OCI-LY3 (cell line): ENCODE results near the gene DNAJC15.
"Not testable (repeated sequence)": the region's sequence is repeated elsewhere in the genome, so short reads cannot be mapped to it uniquely, and the experiment has no call there.

Experiments
- CTCF ChIP-seq: fragments of 200-600, 300-600 bp; sonication (generic); IDR thresholded peaks from 2 replicates; pipeline ENCODE4 v1.5.1; 2014; ENCODE audit warnings: antibody characterized with exemption, low read length, low read depth
- EZH2phosphoT487 ChIP-seq: fragments of 200-600 bp; shearing (Covaris generic); IDR thresholded peaks from 2 replicates; pipeline ENCODE4 v1.6.1; 2018; ENCODE audit warnings: antibody characterized with exemption, mixed run types, low read depth

DNA sequence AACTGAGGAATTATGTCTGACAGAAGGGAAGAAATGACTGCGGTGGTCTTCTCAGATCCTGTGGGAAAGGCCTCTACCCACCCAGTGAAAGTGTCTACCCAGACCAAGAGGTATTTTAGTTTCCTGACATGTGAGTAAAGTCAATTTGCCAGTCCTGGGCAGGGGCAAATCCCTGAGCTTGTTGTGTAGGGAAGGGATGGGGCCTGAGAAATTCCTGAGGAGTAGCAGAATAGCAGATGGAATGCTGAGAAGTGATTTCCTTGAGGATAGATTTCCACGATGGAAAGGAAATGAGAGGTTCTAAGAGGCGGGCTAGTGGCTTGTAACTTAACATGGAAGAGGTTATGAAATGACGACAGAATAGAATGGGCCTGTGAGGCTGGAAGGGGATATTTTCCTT lies 37.4 kb downstream of the DNAJC15 start:
- TF ChIP-seq CTCF, EZH2phosphoT487: not testable (repeated sequence)
